IPS DF 6.9 (cell line): ENCODE results near the gene OPN4.

Experiments used
- DNase-seq: peaks from one replicate; pipeline ENCODE4 v3.0.0-alpha.2; 2013; ENCODE audit warnings: low read depth, low spot score
- H3K27ac ChIP-seq: one replicate; pipeline ENCODE4 v1.5.1; 2013; ENCODE audit warnings: low read length, control low read depth
- H3K27me3 ChIP-seq: 2 replicates; pipeline ENCODE4 v1.6.1; 2013; ENCODE audit warnings: mild to moderate bottlenecking, low read length; ENCODE audit not compliant: control insufficient read depth, insufficient read depth
- H3K36me3 ChIP-seq: 2 replicates; pipeline ENCODE4 v1.6.1; 2013; ENCODE audit warnings: low read length; ENCODE audit not compliant: control insufficient read depth, insufficient read depth
- H3K4me1 ChIP-seq: 2 replicates; pipeline ENCODE4 v1.6.1; 2013; ENCODE audit warnings: low read length; ENCODE audit not compliant: control insufficient read depth, insufficient read depth
- H3K4me3 ChIP-seq: 2 replicates; pipeline ENCODE4 v1.5.1; 2013; ENCODE audit warnings: mild to moderate bottlenecking, low read length
- H3K9me3 ChIP-seq: 2 replicates; pipeline ENCODE4 v1.6.1; 2013; ENCODE audit warnings: low read length, inconsistent platforms; ENCODE audit not compliant: control insufficient read depth, insufficient read depth
- WGBS: extraction: QIAGEN DNeasy Blood & Tissue Kit; methylation state at CpG from one replicate; pipeline ENCODE4 v1.1.7; 2013; ENCODE audit warnings: mixed read lengths, missing lambda C conversion rate; ENCODE audit not compliant: insufficient read length, insufficient coverage; 5-methylcytosine and 5-hydroxymethylcytosine counted together

Gene OPN4

GRCh38 chr10:86700851-86701617 is 46.7 kb downstream of the OPN4 start:
- no CpG with 5 or more reads among the region's 12 CpGs for WGBS
- H3K4me3 ChIP-seq: no peak overlapping the region
- H3K36me3 ChIP-seq: no peaks in the 10 kb centered on the region
- no peak overlapping the region for H3K27ac ChIP-seq
- H3K27me3 ChIP-seq: no peaks in the 10 kb centered on the region
- H3K9me3 ChIP-seq: no peaks in the 10 kb centered on the region
- DNase-seq: no peak
- no peaks in the 10 kb centered on the region for H3K4me1 ChIP-seq

GRCh38 chr10:86703176-86703575 is 48.8 kb downstream of the OPN4 start:
- no peaks in the 10 kb centered on the region for H3K36me3 ChIP-seq
- H3K27me3 ChIP-seq: no peaks in the 10 kb centered on the region
- no CpG with 5 or more reads among the region's 8 CpGs for WGBS
- H3K4me3 ChIP-seq: no peak overlapping the region
- no peaks in the 10 kb centered on the region for H3K9me3 ChIP-seq
- H3K27ac ChIP-seq: no peak overlapping the region
- peaks cover 2% of the 10 kb centered on the region for H3K4me1 ChIP-seq
- no peak for DNase-seq

GRCh38 chr10:86705139-86705538 is 50.8 kb downstream of the OPN4 start:
- Histone ChIP-seq H3K36me3 (no peaks in the 10 kb centered on the region), H3K4me3 (no peak overlapping the region), H3K27me3 (no peaks in the 10 kb centered on the region), H3K4me1 (peaks cover 2% of the 10 kb centered on the region), H3K9me3 (no peaks in the 10 kb centered on the region), H3K27ac (no peak overlapping the region)
- DNase-seq: no peak
- no CpG with 5 or more reads among the region's 1 CpG for WGBS

GRCh38 chr10:86705905-86706304 is 51.6 kb downstream of the OPN4 start:
- H3K4me3 ChIP-seq: no peak overlapping the region
- no CpG with 5 or more reads among the region's 2 CpGs for WGBS
- H3K9me3 ChIP-seq: no peaks in the 10 kb centered on the region
- H3K4me1 ChIP-seq: peaks cover 4% of the 10 kb centered on the region
- H3K27me3 ChIP-seq: no peaks in the 10 kb centered on the region
- H3K36me3 ChIP-seq: no peaks in the 10 kb centered on the region
- H3K27ac ChIP-seq: no peak overlapping the region
- DNase-seq: no peak

- Histone ChIP-seq H3K4me3 (no peak overlapping the region), H3K27ac (no peak overlapping the region), H3K9me3 (no peaks in the 10 kb centered on the region), H3K4me1 (peaks cover 4% of the 10 kb centered on the region), H3K36me3 (no peaks in the 10 kb centered on the region), H3K27me3 (no peaks in the 10 kb centered on the region)
- no peak for DNase-seq
- WGBS: no CpG with 5 or more reads among the region's 12 CpGs
Measured at GRCh38 chr10:86706401-86706841, 52.1 kb downstream of the OPN4 start.

- no peaks in the 10 kb centered on the region for H3K27me3 ChIP-seq
- H3K36me3 ChIP-seq: no peaks in the 10 kb centered on the region
- WGBS: no CpG with 5 or more reads among the region's 1 CpG
- H3K9me3 ChIP-seq: no peaks in the 10 kb centered on the region
- no peak overlapping the region for H3K4me3 ChIP-seq
- no peak for DNase-seq
- H3K4me1 ChIP-seq: peaks cover 4% of the 10 kb centered on the region
- H3K27ac ChIP-seq: no peak overlapping the region
Measured at GRCh38 chr10:86706977-86707376, 52.6 kb downstream of the OPN4 start.

GRCh38 chr10:86707505-86707904 is 53.2 kb downstream of the OPN4 start:
- WGBS: no CpG with 5 or more reads among the region's 4 CpGs
- DNase-seq: no peak

GRCh38 chr10:86708068-86708782 is 53.9 kb downstream of the OPN4 start:
- H3K9me3 ChIP-seq: no peaks in the 10 kb centered on the region
- H3K36me3 ChIP-seq: no peaks in the 10 kb centered on the region
- no peak overlapping the region for H3K27ac ChIP-seq
- WGBS: no CpG with 5 or more reads among the region's 8 CpGs
- H3K27me3 ChIP-seq: no peaks in the 10 kb centered on the region
- no peak overlapping the region for H3K4me3 ChIP-seq
- no peak for DNase-seq
- peaks cover 6% of the 10 kb centered on the region for H3K4me1 ChIP-seq

More at GRCh38 chr10:86707505-86707904, 53.2 kb downstream of the OPN4 start:
- H3K9me3 ChIP-seq: no peaks in the 10 kb centered on the region
- H3K36me3 ChIP-seq: no peaks in the 10 kb centered on the region
- no peaks in the 10 kb centered on the region for H3K27me3 ChIP-seq
- H3K4me3 ChIP-seq: no peak overlapping the region
- H3K4me1 ChIP-seq: peaks cover 6% of the 10 kb centered on the region
- no peak overlapping the region for H3K27ac ChIP-seq

GRCh38 chr10:86708783-86709380 is 54.5 kb downstream of the OPN4 start:
- no CpG with 5 or more reads among the region's 5 CpGs for WGBS
- Histone ChIP-seq H3K9me3 (no peaks in the 10 kb centered on the region), H3K27ac (no peak overlapping the region), H3K36me3 (no peaks in the 10 kb centered on the region), H3K4me3 (no peak overlapping the region), H3K27me3 (no peaks in the 10 kb centered on the region), H3K4me1 (peaks cover 6% of the 10 kb centered on the region)
- DNase-seq: no peak

GRCh38 chr10:86709396-86710185 is 55.2 kb downstream of the OPN4 start:
- no peaks in the 10 kb centered on the region for H3K27me3 ChIP-seq

More at GRCh38 chr10:86709396-86710185, 55.2 kb downstream of the OPN4 start:
- no CpG with 5 or more reads among the region's 16 CpGs for WGBS
- Histone ChIP-seq H3K27ac (no peak overlapping the region), H3K4me1 (peaks cover 6% of the 10 kb centered on the region), H3K4me3 (no peak overlapping the region), H3K36me3 (no peaks in the 10 kb centered on the region), H3K9me3 (no peaks in the 10 kb centered on the region)
- DNase-seq: no peak
